T-helper 1 cell treated with Interleukin-12 subunit alpha and Interleukin-12 subunit beta and Interleukin-4 antibody, amounts not matched to agents 30 μg/mL and 1 μg/mL, for 36 hours (primary cell): Measurements from ENCODE around the gene TASP1.
"Not testable (repeated sequence)": the region's sequence is repeated elsewhere in the genome, so short reads cannot be mapped to it uniquely, and the experiment has no call there.

Experiments
- H3K27ac Mint-ChIP-seq: one replicate; pipeline ENCODE4 v1.8.0; 2021; ENCODE audit warnings: mild to moderate bottlenecking, mixed read lengths
- H3K27me3 Mint-ChIP-seq: one replicate; pipeline ENCODE4 v1.8.0; 2021; ENCODE audit warnings: low read depth, mixed read lengths
- H3K36me3 Mint-ChIP-seq: one replicate; pipeline ENCODE4 v1.8.0; 2021; ENCODE audit warnings: low read depth, mixed read lengths
- H3K4me1 Mint-ChIP-seq: one replicate; pipeline ENCODE4 v1.8.0; 2021; ENCODE audit warnings: low read depth, mixed read lengths
- H3K4me3 Mint-ChIP-seq: one replicate; pipeline ENCODE4 v1.8.0; 2021; ENCODE audit warnings: mild to moderate bottlenecking, moderate library complexity, mixed read lengths
- H3K9me3 Mint-ChIP-seq: one replicate; pipeline ENCODE4 v1.8.0; 2021; ENCODE audit warnings: mixed read lengths

The TASP1 gene

GRCh38 chr20:13524339-13524738 is 114.4 kb downstream of the TASP1 start:
- no peaks in the 10 kb centered on the region for H3K27me3 Mint-ChIP-seq
- H3K4me1 Mint-ChIP-seq: no peaks in the 10 kb centered on the region
- peaks cover 20% of the 10 kb centered on the region for H3K36me3 Mint-ChIP-seq
- H3K27ac Mint-ChIP-seq: no peak overlapping the region
- no peak overlapping the region for H3K4me3 Mint-ChIP-seq
- no peaks in the 10 kb centered on the region for H3K9me3 Mint-ChIP-seq

GRCh38 chr20:13517831-13518230 is 120.9 kb downstream of the TASP1 start:
- no peaks in the 10 kb centered on the region for H3K9me3 Mint-ChIP-seq
- peaks cover 13% of the 10 kb centered on the region for H3K36me3 Mint-ChIP-seq
- no peak overlapping the region for H3K27ac Mint-ChIP-seq
- no peaks in the 10 kb centered on the region for H3K27me3 Mint-ChIP-seq
- no peaks in the 10 kb centered on the region for H3K4me1 Mint-ChIP-seq
- H3K4me3 Mint-ChIP-seq: no peak overlapping the region

- no peaks in the 10 kb centered on the region for H3K27me3 Mint-ChIP-seq
- no peak overlapping the region for H3K27ac Mint-ChIP-seq
- H3K4me3 Mint-ChIP-seq: no peak overlapping the region
- no peaks in the 10 kb centered on the region for H3K9me3 Mint-ChIP-seq
- H3K36me3 Mint-ChIP-seq: peaks cover 4% of the 10 kb centered on the region
- H3K4me1 Mint-ChIP-seq: no peaks in the 10 kb centered on the region
Observed at GRCh38 chr20:13515796-13516558, 122.8 kb downstream of the TASP1 start.

- Mint-ChIP-seq H3K27ac (no peak overlapping the region), H3K4me3 (no peak overlapping the region), H3K9me3 (no peaks in the 10 kb centered on the region), H3K36me3 (peaks cover 4% of the 10 kb centered on the region), H3K4me1 (no peaks in the 10 kb centered on the region), H3K27me3 (no peaks in the 10 kb centered on the region)
Observed at GRCh38 chr20:13515291-13515690, 123.4 kb downstream of the TASP1 start.

GRCh38 chr20:13510837-13511488 is 127.8 kb downstream of the TASP1 start:
- H3K4me3 Mint-ChIP-seq: no peak overlapping the region
- H3K4me1 Mint-ChIP-seq: no peaks in the 10 kb centered on the region
- H3K36me3 Mint-ChIP-seq: peaks cover 2% of the 10 kb centered on the region
- H3K27me3 Mint-ChIP-seq: no peaks in the 10 kb centered on the region
- no peak overlapping the region for H3K27ac Mint-ChIP-seq
- peaks cover 21% of the 10 kb centered on the region for H3K9me3 Mint-ChIP-seq

- no peaks in the 10 kb centered on the region for H3K4me1 Mint-ChIP-seq
- H3K27me3 Mint-ChIP-seq: no peaks in the 10 kb centered on the region
- no peak overlapping the region for H3K27ac Mint-ChIP-seq
- peaks cover 38% of the 10 kb centered on the region for H3K9me3 Mint-ChIP-seq
- H3K4me3 Mint-ChIP-seq: no peak overlapping the region
- H3K36me3 Mint-ChIP-seq: peaks cover 4% of the 10 kb centered on the region
Observed at GRCh38 chr20:13507646-13508045, 131.1 kb downstream of the TASP1 start.

- Mint-ChIP-seq H3K4me3 (no peak overlapping the region), H3K9me3 (peaks cover 55% of the 10 kb centered on the region), H3K27ac (no peak overlapping the region), H3K36me3 (peaks cover 9% of the 10 kb centered on the region), H3K4me1 (no peaks in the 10 kb centered on the region), H3K27me3 (no peaks in the 10 kb centered on the region)
Observed at GRCh38 chr20:13501500-13501899, 137.2 kb downstream of the TASP1 start.

GRCh38 chr20:13494019-13494418 is 144.7 kb downstream of the TASP1 start:
- no peak overlapping the region for H3K27ac Mint-ChIP-seq
- no peak overlapping the region for H3K4me3 Mint-ChIP-seq
- H3K27me3 Mint-ChIP-seq: no peaks in the 10 kb centered on the region
- H3K9me3 Mint-ChIP-seq: peaks cover 18% of the 10 kb centered on the region
- no peaks in the 10 kb centered on the region for H3K36me3 Mint-ChIP-seq
- H3K4me1 Mint-ChIP-seq: no peaks in the 10 kb centered on the region

GRCh38 chr20:13493143-13493542 is 145.6 kb downstream of the TASP1 start:
- Mint-ChIP-seq H3K36me3 (no peaks in the 10 kb centered on the region), H3K9me3 (peaks cover 15% of the 10 kb centered on the region), H3K27ac (no peak overlapping the region), H3K4me1 (no peaks in the 10 kb centered on the region), H3K4me3 (no peak overlapping the region), H3K27me3 (no peaks in the 10 kb centered on the region)

GRCh38 chr20:13492001-13492481 is 146.7 kb downstream of the TASP1 start:
- H3K4me3 Mint-ChIP-seq: no peak overlapping the region
- no peaks in the 10 kb centered on the region for H3K4me1 Mint-ChIP-seq
- H3K27me3 Mint-ChIP-seq: no peaks in the 10 kb centered on the region
- no peaks in the 10 kb centered on the region for H3K36me3 Mint-ChIP-seq
- no peak overlapping the region for H3K27ac Mint-ChIP-seq
- H3K9me3 Mint-ChIP-seq: peaks cover 4% of the 10 kb centered on the region

- Mint-ChIP-seq H3K27ac (no peak overlapping the region), H3K36me3 (peaks cover 4% of the 10 kb centered on the region), H3K9me3 (no peaks in the 10 kb centered on the region), H3K4me3 (no peak overlapping the region), H3K4me1 (peaks cover 6% of the 10 kb centered on the region), H3K27me3 (no peaks in the 10 kb centered on the region)
Observed at GRCh38 chr20:13487202-13487601, 151.5 kb downstream of the TASP1 start.

GRCh38 chr20:13486694-13487093 is 152.0 kb downstream of the TASP1 start:
- peaks cover 8% of the 10 kb centered on the region for H3K36me3 Mint-ChIP-seq
- peaks cover 4% of the 10 kb centered on the region for H3K9me3 Mint-ChIP-seq
- no peaks in the 10 kb centered on the region for H3K27me3 Mint-ChIP-seq
- H3K4me3 Mint-ChIP-seq: no peak overlapping the region
- H3K27ac Mint-ChIP-seq: no peak overlapping the region
- peaks cover 6% of the 10 kb centered on the region for H3K4me1 Mint-ChIP-seq

GRCh38 chr20:13485576-13485975 is 153.2 kb downstream of the TASP1 start:
- no peak overlapping the region for H3K4me3 Mint-ChIP-seq
- peaks cover 5% of the 10 kb centered on the region for H3K9me3 Mint-ChIP-seq
- peaks cover 6% of the 10 kb centered on the region for H3K4me1 Mint-ChIP-seq
- H3K27me3 Mint-ChIP-seq: no peaks in the 10 kb centered on the region
- H3K36me3 Mint-ChIP-seq: peaks cover 14% of the 10 kb centered on the region
- no peak overlapping the region for H3K27ac Mint-ChIP-seq

- H3K9me3 Mint-ChIP-seq: not testable (repeated sequence)
Observed at GRCh38 chr20:13485019-13485418, 153.7 kb downstream of the TASP1 start.

GRCh38 chr20:13483472-13483871 is 155.3 kb downstream of the TASP1 start:
- not testable (repeated sequence) for H3K27ac Mint-ChIP-seq, H3K27me3 Mint-ChIP-seq, H3K4me3 Mint-ChIP-seq, H3K4me1 Mint-ChIP-seq, H3K9me3 Mint-ChIP-seq
- peaks cover 16% of the 10 kb centered on the region for H3K36me3 Mint-ChIP-seq

More at GRCh38 chr20:13485019-13485418, 153.7 kb downstream of the TASP1 start:
- H3K4me3 Mint-ChIP-seq, H3K4me1 Mint-ChIP-seq, H3K27ac Mint-ChIP-seq, H3K27me3 Mint-ChIP-seq: not testable (repeated sequence)
- H3K36me3 Mint-ChIP-seq: peaks cover 14% of the 10 kb centered on the region
